HepG2 (cell line): Measurements from ENCODE around the gene COQ10B. TPM values are rescaled to one million over a fixed set of nuclear protein-coding genes. Genes with fewer than 3 reads are reported as not detected.

Source experiments
- ELK4 ChIP-seq: sonication (generic); formaldehyde crosslinking; IDR thresholded peaks from 2 replicates; pipeline ENCODE4 v1.9.0; 2021; ENCODE audit warnings: missing genetic modification reagents, borderline replicate concordance
- GMEB1 ChIP-seq: sonication (generic); formaldehyde crosslinking; IDR thresholded peaks from 2 replicates; pipeline ENCODE4 v1.5.1; 2020; ENCODE audit warnings: missing genetic modification reagents, mild to moderate bottlenecking, borderline replicate concordance
- MAFK ChIP-seq, 2 experiments: IDR thresholded peaks in 1 of 2; conservative IDR thresholded peaks in 1 of 2; 2 replicates each; pipeline ENCODE4 v1.6.1; 2011; ENCODE audit warnings: improper control_type of control experiment in 2 of 2, low read length in 2 of 2
- MIER3 ChIP-seq: IDR thresholded peaks from 2 replicates; pipeline ENCODE4 v1.6.1; 2016; ENCODE audit warnings: missing compliant biosample characterization, borderline replicate concordance
- MTA3 ChIP-seq: sonication (generic); formaldehyde crosslinking; IDR thresholded peaks from 2 replicates; pipeline ENCODE4 v1.4.0; 2020; ENCODE audit warnings: missing genetic modification reagents
- MXD4 ChIP-seq: IDR thresholded peaks from 2 replicates; pipeline ENCODE4 v1.6.1; 2016; ENCODE audit warnings: mild to moderate bottlenecking, missing biosample characterization, missing genetic modification reagents
- RFXANK ChIP-seq: IDR thresholded peaks from 2 replicates; pipeline ENCODE4 v1.6.1; 2016
- SNAPC2 ChIP-seq: sonication (generic); formaldehyde crosslinking; IDR thresholded peaks from 2 replicates; pipeline ENCODE4 v1.8.1; 2022; ENCODE audit warnings: mild to moderate bottlenecking, missing genetic modification reagents
- ZNF543 ChIP-seq: sonication (generic); formaldehyde crosslinking; IDR thresholded peaks from 2 replicates; pipeline ENCODE4 v1.4.0; 2020; ENCODE audit warnings: mild to moderate bottlenecking, missing genetic modification reagents
- ZNF770 ChIP-seq: sonication (generic); formaldehyde crosslinking; IDR thresholded peaks from 2 replicates; pipeline ENCODE4 v1.5.0; 2020; ENCODE audit warnings: mild to moderate bottlenecking, missing genetic modification reagents
- polyA plus RNA-seq, 8 experiments: library from polyadenylated mRNA; depleted of rRNA in 3 of 8; stranded (reverse) in 7 of 8; unstranded in 1 of 8; fragments of >200 nt; fragmentation: Illumina TruSeq in 4 of 8; extraction: Trizol in 4 of 8; gene quantifications; 2 replicates each; pipeline versions ENCODE4 v1.2.1 to v1.2.3, GENCODE V29; 2011 to 2016; ENCODE audit warnings: low read depth in 4 of 8, missing spikeins in 1 of 8, mixed read lengths in 1 of 8; ENCODE audit not compliant: insufficient read depth in 1 of 8
- total RNA-seq, 5 experiments: library from RNA; depleted of rRNA; stranded (reverse); fragments of >200 nt; fragmentation: Illumina TruSeq; extraction: Trizol; gene quantifications; 2 replicates each; pipeline ENCODE4 v1.2.3, GENCODE V29; 2016; ENCODE audit warnings: low read depth in 1 of 5

COQ10B gene
- total and polyA plus RNA-seq, 2 of the 13 experiments (the other 11 are each of a cell fraction or from before 2014, with no cell fraction given), result 4.6 to 34.9 TPM

GRCh38 chr2:197464175-197464574 lies 10.8 kb downstream of the COQ10B start (continued):
- no peak for TF ChIP-seq MIER3
- TF ChIP-seq ZNF543 (CRISPR knock-in tag), result no peak
- TF ChIP-seq ZNF770 (CRISPR knock-in tag), result no peak
- TF ChIP-seq RFXANK (CRISPR knock-in tag), result no peak
- TF ChIP-seq MXD4, result no peak
- TF ChIP-seq GMEB1, result no peak
- TF ChIP-seq MTA3 (CRISPR knock-in tag), result no peak
- peak; percentile 95 to 96 for TF ChIP-seq MAFK (conservative IDR thresholded peaks at IDR 0.05 in 1 of 2, IDR thresholded peaks at IDR 0.05 in 1 of 2; ENCODE audit: low read length in 2 of 2)
- no peak for TF ChIP-seq SNAPC2 (CRISPR knock-in tag)
- no peak for TF ChIP-seq ELK4
